Superior temporal gyrus (tissue), 1 donor: ENCODE data around the gene OR8B12.
A peak's percentile ranks its signal among the peaks of the same experiment; 100 is the strongest.
"Not testable (repeated sequence)": the region's sequence is repeated elsewhere in the genome, so short reads cannot be mapped to it uniquely, and the experiment has no call there.

Experiments used
- DNase-seq: peaks from one replicate; pipeline ENCODE4 v3.0.0-alpha.2; 2016; ENCODE audit errors: extremely low spot score

OR8B12 gene

DNA sequence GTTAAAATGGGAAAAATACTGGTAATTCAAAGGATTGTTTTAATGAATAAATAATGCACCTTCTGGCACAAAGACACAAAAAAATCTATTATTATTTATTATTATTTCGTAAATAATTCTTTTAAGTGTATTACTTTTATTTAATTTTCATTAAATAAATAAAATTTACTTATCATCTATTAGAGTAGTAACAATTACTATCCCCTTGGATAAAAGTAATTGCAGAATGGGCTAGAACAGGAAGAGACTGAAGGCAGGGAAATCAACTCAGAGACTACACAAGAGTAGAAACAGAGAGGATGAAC lies 23.0 kb downstream of the OR8B12 start:
- no peak for DNase-seq

DNA sequence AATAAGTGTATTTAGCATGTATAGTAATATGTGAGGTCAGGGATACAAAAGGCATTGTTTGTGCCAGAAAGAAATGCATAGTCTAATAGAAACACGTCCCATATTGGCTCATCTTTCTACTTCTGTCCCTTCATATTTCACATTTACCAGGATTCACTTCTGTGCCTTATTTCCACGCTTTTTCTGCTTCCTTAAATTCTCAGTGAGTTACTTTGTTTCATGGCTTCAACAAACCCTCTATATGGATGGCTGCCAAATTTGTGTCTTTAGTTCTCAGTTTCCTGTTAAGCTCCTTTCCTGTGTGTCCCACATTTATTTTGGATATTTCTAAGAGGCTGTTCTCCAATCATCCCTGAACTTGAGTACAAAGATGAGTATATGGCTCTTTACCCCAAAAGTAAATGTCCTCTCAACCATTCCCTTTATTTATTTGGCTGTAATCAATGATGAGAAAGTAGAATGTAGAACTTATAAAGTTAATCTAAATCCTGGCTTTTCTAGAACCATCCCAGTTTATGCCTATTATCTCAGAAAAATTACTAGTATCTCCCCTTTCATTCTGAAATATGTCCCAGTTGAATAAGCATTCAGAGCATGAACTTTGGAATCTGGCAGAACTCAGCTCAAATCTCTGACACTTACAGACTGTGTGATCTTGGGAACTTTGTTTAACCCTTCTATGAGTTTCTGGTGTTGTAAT lies 23.5 kb downstream of the OR8B12 start:
- DNase-seq = peak; percentile 59

DNA sequence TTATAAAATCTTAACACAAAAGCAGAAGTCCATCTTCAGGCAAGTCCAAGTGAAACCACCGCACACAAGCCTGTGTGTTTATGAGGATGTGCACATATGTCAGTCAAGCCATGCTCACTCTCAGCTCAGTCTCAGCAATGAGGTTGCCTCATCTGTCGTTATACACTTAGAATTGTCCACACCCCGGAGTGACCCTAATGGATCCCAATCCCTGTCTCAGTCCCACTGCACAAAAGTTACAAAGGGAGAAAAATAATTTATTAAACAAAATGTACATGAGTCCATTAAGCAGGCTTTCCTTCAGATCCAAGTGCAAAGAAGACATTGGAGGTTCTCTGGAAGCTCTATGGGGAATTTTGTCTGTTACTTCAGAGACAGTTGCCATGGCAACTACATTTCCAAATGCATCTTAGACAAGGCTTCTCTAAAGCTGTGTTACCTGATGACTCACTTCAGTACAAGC lies 24.4 kb downstream of the OR8B12 start:
- peak; percentile 76 for DNase-seq

DNA sequence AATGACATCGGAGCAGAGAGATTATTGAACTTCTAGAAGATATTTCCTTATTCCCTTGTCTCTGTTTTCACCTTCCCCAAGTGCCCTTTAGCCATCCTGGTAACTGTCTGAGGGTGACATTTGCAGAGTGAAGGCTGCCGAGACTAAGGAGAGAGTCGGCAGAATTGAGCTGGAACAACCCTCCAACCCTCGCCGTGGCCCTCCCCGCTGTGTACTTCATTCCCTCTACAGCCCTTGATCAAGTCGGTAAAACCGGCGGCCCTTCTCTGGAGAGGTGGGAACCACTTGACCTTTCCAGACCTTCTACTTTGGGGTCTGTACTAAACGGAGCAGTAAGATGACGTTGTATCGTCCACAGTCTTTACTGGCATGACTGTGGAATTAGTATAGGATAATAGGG lies 26.1 kb downstream of the OR8B12 start:
- no peak for DNase-seq

DNA sequence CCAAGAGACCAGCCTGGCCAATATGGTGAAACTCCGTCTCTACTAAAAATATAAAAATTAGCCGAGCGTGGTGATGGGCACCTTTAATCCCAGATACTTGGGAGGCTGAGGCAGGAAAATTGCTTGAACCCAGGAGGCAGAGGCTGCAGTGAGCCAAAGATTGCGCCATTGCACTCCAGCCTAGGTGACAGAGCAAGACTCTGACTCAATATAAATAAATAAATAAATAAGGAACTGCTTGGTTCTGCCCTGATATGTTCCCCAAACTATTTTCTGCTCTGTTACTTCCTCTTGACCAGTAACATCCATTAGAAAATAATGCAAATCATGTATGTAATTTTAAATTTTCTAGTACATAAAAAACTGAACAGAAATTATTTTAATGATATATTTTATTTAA lies 28.8 kb downstream of the OR8B12 start:
- DNase-seq = not testable (repeated sequence)

DNA sequence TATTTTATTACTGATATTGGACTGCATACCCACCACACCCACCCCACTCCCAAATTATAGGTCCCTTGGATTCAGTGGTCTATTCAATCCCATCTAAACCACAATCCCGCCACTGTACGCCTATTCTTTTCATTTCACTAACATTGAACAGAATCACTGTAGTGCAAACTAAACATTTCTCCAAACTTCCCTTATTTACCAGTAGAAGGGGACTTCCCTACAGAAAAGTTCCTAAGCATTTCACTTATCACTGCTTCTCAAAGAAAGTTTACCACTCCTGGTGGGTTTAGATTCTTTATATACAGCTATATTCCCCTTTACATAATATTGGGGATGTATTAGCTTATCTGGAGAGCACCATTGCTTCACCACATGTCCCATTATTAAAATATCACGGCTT lies 29.3 kb downstream of the OR8B12 start:
- DNase-seq = no peak

DNA sequence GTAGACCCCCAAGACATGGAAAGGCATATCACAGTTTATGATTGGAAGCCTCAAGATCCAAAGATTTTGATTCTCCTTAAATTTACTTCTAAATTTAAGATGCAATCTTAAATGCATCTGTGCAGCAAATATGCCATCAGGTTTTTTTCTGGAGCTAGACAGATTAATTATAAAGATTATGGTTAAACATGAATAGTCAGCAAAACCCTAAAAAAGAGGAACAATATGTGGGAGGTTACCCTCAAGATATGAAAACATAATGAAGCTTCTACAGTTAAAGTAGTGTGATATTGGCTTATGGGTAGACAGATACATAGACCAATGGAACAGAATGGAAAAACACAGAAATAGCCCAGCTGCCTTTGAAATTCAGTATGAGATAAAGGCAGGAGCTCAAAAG lies 31.7 kb downstream of the OR8B12 start:
- no peak for DNase-seq

DNA sequence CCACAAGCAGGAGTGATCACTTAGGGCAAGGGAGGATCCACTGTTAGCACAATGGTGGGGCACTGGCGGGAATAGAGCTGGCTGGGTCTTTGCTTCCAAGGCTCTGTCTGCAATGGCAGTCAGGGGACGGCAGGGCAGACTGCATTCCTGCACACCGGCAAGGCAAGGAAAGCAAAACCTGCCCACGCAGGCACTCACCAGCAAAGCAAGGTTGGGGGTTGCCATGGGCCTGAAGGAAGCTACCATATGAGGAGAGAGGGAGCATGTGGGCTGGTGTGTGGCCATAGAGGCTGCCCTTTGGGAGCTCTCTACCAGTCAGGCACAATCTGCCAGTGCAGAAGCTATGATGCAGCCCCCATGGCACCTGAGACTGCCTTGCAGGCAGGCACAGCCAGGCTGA lies 33.2 kb downstream of the OR8B12 start:
- DNase-seq = no peak

DNA sequence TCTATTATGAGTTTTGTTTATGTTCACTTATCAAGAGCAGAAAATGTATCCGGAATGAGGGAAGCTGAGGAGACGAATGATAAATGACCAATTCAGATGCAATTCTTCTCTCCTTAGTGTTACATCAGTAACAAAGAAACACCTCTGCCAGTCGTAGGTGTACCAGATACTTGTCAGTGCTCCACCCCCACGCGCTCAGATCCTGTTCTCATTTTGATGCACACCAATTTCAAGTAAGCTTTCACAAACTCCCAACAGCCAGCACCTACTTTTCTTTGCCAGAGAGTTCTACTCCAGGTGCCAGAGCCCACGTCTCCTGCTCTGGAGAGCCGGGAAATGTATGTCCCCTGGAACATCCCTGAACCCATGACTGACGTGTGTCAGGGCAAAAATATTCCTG lies 43.7 kb downstream of the OR8B12 start:
- DNase-seq = peak; percentile 53

DNA sequence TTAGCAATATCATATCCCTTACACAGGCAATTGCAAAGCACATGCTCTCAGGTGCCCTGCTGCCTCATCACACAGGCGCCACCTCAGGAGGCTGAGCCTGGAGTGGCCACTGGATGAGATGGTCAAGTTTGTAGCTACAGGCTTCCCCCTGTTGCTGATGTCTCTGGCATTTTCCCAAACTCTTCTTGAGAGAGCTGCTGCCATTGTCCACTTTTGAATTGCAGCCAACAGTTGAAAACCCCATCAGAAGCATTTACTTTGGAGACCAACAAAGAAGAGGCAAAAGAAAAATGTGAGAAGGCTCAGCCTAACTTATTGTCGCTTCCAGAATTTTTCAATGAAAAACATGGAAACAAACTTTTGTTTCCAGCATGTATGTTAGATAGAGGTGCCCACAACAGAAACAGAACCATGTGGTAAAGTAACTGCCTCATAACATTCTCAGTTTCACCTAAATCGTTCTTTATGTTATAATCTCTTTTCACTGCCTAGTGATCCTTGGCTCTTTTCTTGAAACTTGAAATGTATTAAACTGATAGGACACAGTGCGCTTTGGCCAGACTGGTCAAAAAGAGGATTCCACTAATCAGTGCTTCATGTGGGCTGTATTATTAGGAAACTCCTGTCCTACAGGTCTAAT lies 50.3 kb downstream of the OR8B12 start:
- no peak for DNase-seq
